Measurements from ENCODE around the gene TMEM132E. TPM values are rescaled to one million over a fixed set of nuclear protein-coding genes. Genes with fewer than 3 reads are reported as not detected.

TMEM132E gene
- total RNA-seq, 3 donors from 2014 or later (not counting 1 experiment from before 2014, with no cell fraction given) = 0.05 to 0.08 TPM; not detected in 1

DNA sequence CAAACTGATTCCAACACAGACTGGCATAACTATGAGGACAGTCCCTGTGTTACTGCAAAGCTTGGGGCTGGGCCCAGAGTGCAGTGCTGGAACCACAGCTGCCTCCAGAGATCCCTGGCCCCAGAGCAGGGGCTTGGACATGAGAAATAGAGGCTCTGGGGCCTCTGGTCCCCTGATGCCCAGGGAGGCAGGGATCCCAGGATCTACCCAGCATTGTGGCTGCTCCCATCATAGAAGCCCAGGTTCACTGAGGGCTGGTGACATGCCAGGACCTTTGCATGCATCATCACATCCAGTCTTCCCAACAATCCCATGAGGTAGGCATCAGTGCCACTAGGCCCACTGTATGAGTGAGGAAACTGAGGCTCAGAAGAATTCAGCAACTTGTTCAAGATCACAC, 95.8 kb downstream of the TMEM132E start:
- TF ChIP-seq, protein P1, sequence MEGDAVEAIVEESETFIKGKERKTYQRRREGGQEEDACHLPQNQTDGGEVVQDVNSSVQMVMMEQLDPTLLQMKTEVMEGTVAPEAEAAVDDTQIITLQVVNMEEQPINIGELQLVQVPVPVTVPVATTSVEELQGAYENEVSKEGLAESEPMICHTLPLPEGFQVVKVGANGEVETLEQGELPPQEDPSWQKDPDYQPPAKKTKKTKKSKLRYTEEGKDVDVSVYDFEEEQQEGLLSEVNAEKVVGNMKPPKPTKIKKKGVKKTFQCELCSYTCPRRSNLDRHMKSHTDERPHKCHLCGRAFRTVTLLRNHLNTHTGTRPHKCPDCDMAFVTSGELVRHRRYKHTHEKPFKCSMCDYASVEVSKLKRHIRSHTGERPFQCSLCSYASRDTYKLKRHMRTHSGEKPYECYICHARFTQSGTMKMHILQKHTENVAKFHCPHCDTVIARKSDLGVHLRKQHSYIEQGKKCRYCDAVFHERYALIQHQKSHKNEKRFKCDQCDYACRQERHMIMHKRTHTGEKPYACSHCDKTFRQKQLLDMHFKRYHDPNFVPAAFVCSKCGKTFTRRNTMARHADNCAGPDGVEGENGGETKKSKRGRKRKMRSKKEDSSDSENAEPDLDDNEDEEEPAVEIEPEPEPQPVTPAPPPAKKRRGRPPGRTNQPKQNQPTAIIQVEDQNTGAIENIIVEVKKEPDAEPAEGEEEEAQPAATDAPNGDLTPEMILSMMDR (IDR thresholded peaks at IDR 0.05) = no peak
- Mint-ChIP-seq H3K27me3 (ENCODE audit: low read depth in 2 of 2) (peaks cover 9 to 20% of the 10 kb centered on the region in 2 donors), H3K9me3 (no peaks in the 10 kb centered on the region), H3K4me3 (no peak overlapping the region), H3K27ac (no peak overlapping the region), H3K36me3 (no peaks in the 10 kb centered on the region), H3K4me1 (no peaks in the 10 kb centered on the region)
- Histone ChIP-seq H3K4me3 (ENCODE audit: low read length) (no peak overlapping the region), H3K27me3 (ENCODE audit: control insufficient read depth, insufficient read depth, low read length) (peaks cover 2% of the 10 kb centered on the region), H3K4me1 (ENCODE audit: control insufficient read depth, insufficient read depth, low read length) (no peaks in the 10 kb centered on the region), H3K36me3 (ENCODE audit: control insufficient read depth, insufficient read depth, low read length) (no peaks in the 10 kb centered on the region), H3K27ac (ENCODE audit: low read length) (no peak overlapping the region), H3K9me3 (ENCODE audit: control insufficient read depth, insufficient read depth, low read length) (no peaks in the 10 kb centered on the region)
- DNase-seq (no peak), ATAC-seq (no peak)
- intact Hi-C loops (cut with micrococcal nuclease) = no loop called here

- intact Hi-C loops (cut with micrococcal nuclease) = no loop called here
- H3K4me1 ChIP-seq (ENCODE audit: control insufficient read depth, insufficient read depth, low read length) = no peaks in the 10 kb centered on the region
- no peaks in the 10 kb centered on the region for H3K36me3 ChIP-seq (ENCODE audit: control insufficient read depth, insufficient read depth, low read length)
- no peaks in the 10 kb centered on the region for H3K4me1 Mint-ChIP-seq
- no peaks in the 10 kb centered on the region for H3K9me3 ChIP-seq (ENCODE audit: control insufficient read depth, insufficient read depth, low read length)
- peaks cover 2% of the 10 kb centered on the region for H3K27me3 ChIP-seq (ENCODE audit: control insufficient read depth, insufficient read depth, low read length)
- DNase-seq (no peak), ATAC-seq (no peak)
- H3K27ac ChIP-seq (ENCODE audit: low read length) = no peak overlapping the region
- H3K9me3 Mint-ChIP-seq = no peaks in the 10 kb centered on the region
- WGBS (ENCODE audit: insufficient coverage) = 46% methylated on average over 2 of the region's 2 CpGs
- no peak overlapping the region for H3K4me3 Mint-ChIP-seq
- TF ChIP-seq, protein P1 (IDR thresholded peaks at IDR 0.05) = no peak
- H3K27me3 Mint-ChIP-seq (ENCODE audit: low read depth in 2 of 2) = peaks cover 7 to 25% of the 10 kb centered on the region in 2 donors
- H3K27ac Mint-ChIP-seq = no peak overlapping the region
- H3K4me3 ChIP-seq (ENCODE audit: low read length) = no peak overlapping the region
- no peaks in the 10 kb centered on the region for H3K36me3 Mint-ChIP-seq
Measured at GRCh38 chr17:34675605-34676004, 96.2 kb downstream of the TMEM132E start.

DNA sequence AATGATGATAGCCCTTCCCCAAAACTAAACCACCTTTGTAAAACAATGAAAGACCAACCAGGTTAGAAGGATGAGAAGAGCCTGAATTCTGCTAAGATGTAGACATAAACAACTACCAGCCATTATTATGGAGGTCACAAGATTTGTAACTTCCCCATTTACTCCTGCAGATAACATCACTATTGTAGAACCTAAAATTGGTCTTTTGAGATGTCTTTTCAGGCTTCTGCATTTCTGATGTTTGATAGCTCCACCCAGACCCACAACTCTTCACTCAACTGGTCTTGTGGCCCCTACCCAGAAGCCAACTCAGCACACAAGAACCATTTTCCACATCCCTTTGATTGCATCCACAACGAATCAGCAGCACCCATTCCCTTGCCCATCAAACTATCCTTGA, 100.8 kb downstream of the TMEM132E start:
- no peaks in the 10 kb centered on the region for H3K4me1 Mint-ChIP-seq
- H3K4me3 Mint-ChIP-seq = no peak overlapping the region
- no peaks in the 10 kb centered on the region for H3K36me3 Mint-ChIP-seq
- peaks cover 7 to 27% of the 10 kb centered on the region in 2 donors for H3K27me3 Mint-ChIP-seq (ENCODE audit: low read depth in 2 of 2)
- Histone ChIP-seq H3K4me1 (ENCODE audit: control insufficient read depth, insufficient read depth, low read length) (no peaks in the 10 kb centered on the region), H3K27ac (ENCODE audit: low read length) (no peak overlapping the region), H3K36me3 (ENCODE audit: control insufficient read depth, insufficient read depth, low read length) (no peaks in the 10 kb centered on the region), H3K4me3 (ENCODE audit: low read length) (no peak overlapping the region), H3K27me3 (ENCODE audit: control insufficient read depth, insufficient read depth, low read length) (peaks cover 2% of the 10 kb centered on the region), H3K9me3 (ENCODE audit: control insufficient read depth, insufficient read depth, low read length) (no peaks in the 10 kb centered on the region)
- no peak overlapping the region for H3K27ac Mint-ChIP-seq
- H3K9me3 Mint-ChIP-seq = no peaks in the 10 kb centered on the region
- intact Hi-C loops (cut with micrococcal nuclease) = no loop called here
- ATAC-seq (no peak), DNase-seq (no peak)
- TF ChIP-seq, protein P1 (IDR thresholded peaks at IDR 0.05) = no peak
- WGBS (ENCODE audit: insufficient coverage) = 67% methylated on average over 1 of the region's 1 CpG

GRCh38 chr17:34682305-34682704, 102.9 kb downstream of the TMEM132E start:
- H3K4me1 ChIP-seq (ENCODE audit: control insufficient read depth, insufficient read depth, low read length) = no peaks in the 10 kb centered on the region
- Mint-ChIP-seq H3K27ac (no peak overlapping the region), H3K36me3 (no peaks in the 10 kb centered on the region), H3K27me3 (ENCODE audit: low read depth in 2 of 2) (peaks cover 13 to 39% of the 10 kb centered on the region in 2 donors), H3K4me1 (no peaks in the 10 kb centered on the region), H3K4me3 (no peak overlapping the region), H3K9me3 (no peaks in the 10 kb centered on the region)
- H3K27me3 ChIP-seq (ENCODE audit: control insufficient read depth, insufficient read depth, low read length) = peaks cover 2% of the 10 kb centered on the region
- no peaks in the 10 kb centered on the region for H3K9me3 ChIP-seq (ENCODE audit: control insufficient read depth, insufficient read depth, low read length)
- WGBS (ENCODE audit: insufficient coverage) = 83% methylated on average over 6 of the region's 6 CpGs
- DNase-seq (no peak), ATAC-seq (no peak)
- intact Hi-C loops (cut with micrococcal nuclease) = no loop called here
- H3K36me3 ChIP-seq (ENCODE audit: control insufficient read depth, insufficient read depth, low read length) = no peaks in the 10 kb centered on the region
- TF ChIP-seq, protein P1 (IDR thresholded peaks at IDR 0.05) = no peak
- H3K4me3 ChIP-seq (ENCODE audit: low read length) = no peak overlapping the region
- H3K27ac ChIP-seq (ENCODE audit: low read length) = no peak overlapping the region
